Measurements from ENCODE around the gene SEL1L3. TPM values are rescaled to one million over a fixed set of nuclear protein-coding genes. Genes with fewer than 3 reads are reported as not detected.

SEL1L3 gene
- total RNA-seq, 1 donor = 83.6 TPM

GRCh38 chr4:25792200-25792791 is 70.5 kb downstream of the SEL1L3 start:
- Histone ChIP-seq H3K27me3 (ENCODE audit: insufficient read depth, low read length) (no peaks in the 10 kb centered on the region), H3K79me2 (ENCODE audit: insufficient read depth, low read length) (no peaks in the 10 kb centered on the region), H2AFZ (ENCODE audit: low read length) (no peak overlapping the region), H3K4me1 (ENCODE audit: insufficient read depth, low read length) (peaks cover 15% of the 10 kb centered on the region), H3K9me3 (ENCODE audit: low read depth, low read length) (no peaks in the 10 kb centered on the region), H3K4me2 (ENCODE audit: insufficient read depth, low read length) (no peak overlapping the region), H3K27ac (ENCODE audit: low read depth, low read length) (no peak overlapping the region), H3K36me3 (ENCODE audit: insufficient read depth, low read length) (peaks cover 24% of the 10 kb centered on the region), H3K4me3 (ENCODE audit: insufficient read depth, low read length) (no peak overlapping the region), H4K20me1 (ENCODE audit: insufficient read depth, low read length) (no peaks in the 10 kb centered on the region)
- no peak for DNase-seq (ENCODE audit: insufficient read length, low spot score, missing footprints)
- TF ChIP-seq CTCF (IDR thresholded peaks at IDR 0.05; ENCODE audit: extremely low read depth, low read depth, low read length) = peak; percentile 42

- no peak for DNase-seq (ENCODE audit: insufficient read length, low spot score, missing footprints)
- Histone ChIP-seq H3K9me3 (ENCODE audit: low read depth, low read length) (no peaks in the 10 kb centered on the region), H2AFZ (ENCODE audit: low read length) (no peak overlapping the region), H3K4me1 (ENCODE audit: insufficient read depth, low read length) (no peaks in the 10 kb centered on the region), H3K79me2 (ENCODE audit: insufficient read depth, low read length) (no peaks in the 10 kb centered on the region), H3K4me2 (ENCODE audit: insufficient read depth, low read length) (no peak overlapping the region), H3K36me3 (ENCODE audit: insufficient read depth, low read length) (peaks cover 33% of the 10 kb centered on the region), H3K4me3 (ENCODE audit: insufficient read depth, low read length) (no peak overlapping the region), H3K27ac (ENCODE audit: low read depth, low read length) (no peak overlapping the region), H3K27me3 (ENCODE audit: insufficient read depth, low read length) (no peaks in the 10 kb centered on the region), H4K20me1 (ENCODE audit: insufficient read depth, low read length) (no peaks in the 10 kb centered on the region)
- no peak for TF ChIP-seq CTCF (IDR thresholded peaks at IDR 0.05; ENCODE audit: extremely low read depth, low read depth, low read length)
Measured at GRCh38 chr4:25790024-25790423, 72.8 kb downstream of the SEL1L3 start.

GRCh38 chr4:25788703-25789238 is 74.0 kb downstream of the SEL1L3 start:
- Histone ChIP-seq H3K4me3 (ENCODE audit: insufficient read depth, low read length) (no peak overlapping the region), H3K4me1 (ENCODE audit: insufficient read depth, low read length) (no peaks in the 10 kb centered on the region), H3K9me3 (ENCODE audit: low read depth, low read length) (no peaks in the 10 kb centered on the region), H3K27ac (ENCODE audit: low read depth, low read length) (no peak overlapping the region), H4K20me1 (ENCODE audit: insufficient read depth, low read length) (no peaks in the 10 kb centered on the region), H3K27me3 (ENCODE audit: insufficient read depth, low read length) (no peaks in the 10 kb centered on the region), H2AFZ (ENCODE audit: low read length) (no peak overlapping the region), H3K79me2 (ENCODE audit: insufficient read depth, low read length) (no peaks in the 10 kb centered on the region), H3K36me3 (ENCODE audit: insufficient read depth, low read length) (peaks cover 40% of the 10 kb centered on the region), H3K4me2 (ENCODE audit: insufficient read depth, low read length) (no peak overlapping the region)
- TF ChIP-seq CTCF (IDR thresholded peaks at IDR 0.05; ENCODE audit: extremely low read depth, low read depth, low read length) = no peak
- DNase-seq (ENCODE audit: insufficient read length, low spot score, missing footprints) = no peak

GRCh38 chr4:25786497-25787065 is 76.2 kb downstream of the SEL1L3 start:
- Histone ChIP-seq H3K4me2 (ENCODE audit: insufficient read depth, low read length) (no peak overlapping the region), H4K20me1 (ENCODE audit: insufficient read depth, low read length) (no peaks in the 10 kb centered on the region), H2AFZ (ENCODE audit: low read length) (no peak overlapping the region), H3K79me2 (ENCODE audit: insufficient read depth, low read length) (no peaks in the 10 kb centered on the region), H3K27me3 (ENCODE audit: insufficient read depth, low read length) (no peaks in the 10 kb centered on the region), H3K4me3 (ENCODE audit: insufficient read depth, low read length) (no peak overlapping the region), H3K27ac (ENCODE audit: low read depth, low read length) (no peak overlapping the region), H3K4me1 (ENCODE audit: insufficient read depth, low read length) (no peaks in the 10 kb centered on the region), H3K9me3 (ENCODE audit: low read depth, low read length) (no peaks in the 10 kb centered on the region), H3K36me3 (ENCODE audit: insufficient read depth, low read length) (peaks cover 58% of the 10 kb centered on the region)
- no peak for DNase-seq (ENCODE audit: insufficient read length, low spot score, missing footprints)
- TF ChIP-seq CTCF (IDR thresholded peaks at IDR 0.05; ENCODE audit: extremely low read depth, low read depth, low read length) = no peak

Data from osteoblast (primary cell).